NCI-H1436 (cell line): ENCODE measurements around the gene SCO2.

ENCODE experiments used
- DNase-seq: peaks from one replicate; lab custom pipeline; 2025; lab: John Stamatoyannopoulos, UW

The SCO2 gene

DNA sequence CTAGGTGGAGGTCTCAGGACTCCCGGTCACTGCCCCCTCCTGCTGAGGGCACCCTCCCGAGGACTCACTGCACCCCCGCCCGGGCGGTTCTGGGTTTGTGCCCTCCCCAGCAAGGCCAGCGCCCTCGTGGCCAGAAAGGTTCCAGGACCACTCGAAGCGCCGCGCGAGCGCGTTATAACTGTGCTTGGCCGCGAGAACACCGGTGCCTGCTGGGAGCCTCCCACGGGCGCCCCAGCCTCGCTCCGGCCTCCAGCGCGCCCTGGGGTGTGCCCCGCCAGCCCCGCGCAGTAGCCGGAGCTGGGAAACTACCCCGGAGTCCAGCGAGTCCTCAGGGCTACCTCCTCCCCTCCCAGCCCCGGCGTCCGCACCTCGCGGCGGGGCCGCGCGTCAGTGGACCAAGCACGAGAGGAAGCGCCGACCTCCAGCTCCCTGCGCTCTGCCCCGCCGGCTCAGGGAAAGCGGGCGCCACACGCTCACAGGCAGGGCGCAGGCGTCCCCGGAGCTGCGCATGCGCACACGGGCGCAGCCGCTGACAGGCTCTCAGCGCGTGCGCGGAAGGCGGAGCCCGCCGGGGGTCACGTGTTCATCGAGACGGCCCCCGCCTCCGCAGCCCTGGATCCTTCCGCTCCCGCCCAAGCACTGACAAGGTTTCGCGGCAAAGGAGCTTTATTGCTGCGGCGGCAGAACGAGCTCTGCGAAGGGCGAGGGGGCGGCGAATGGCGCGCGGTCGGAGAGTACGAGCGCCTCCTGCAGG is at the start of gene SCO2:
TSS of gene SCO2 (minus strand) at position 495 of the 754 bp plus-strand sequence. CDS start 1,187 bp downstream, outside the sequence.
- DNase-seq = peak; percentile 96

DNA sequence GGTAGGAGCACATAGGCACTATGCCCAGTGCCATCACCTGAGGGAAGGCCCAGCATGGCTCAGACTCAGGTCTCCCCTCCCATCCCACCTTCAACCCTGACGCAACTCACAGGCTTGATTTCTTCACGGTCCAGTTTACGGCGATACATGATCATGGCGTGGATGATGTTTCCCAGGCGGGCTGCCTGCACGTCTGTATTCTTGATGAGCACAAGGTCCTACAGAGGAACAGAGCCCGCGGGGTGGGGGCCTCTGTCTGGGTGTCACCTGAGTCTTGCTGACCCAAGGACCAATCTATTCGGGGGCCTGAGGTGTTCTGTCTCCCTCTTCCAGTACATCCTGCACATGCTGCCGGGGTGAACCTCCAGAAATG is 49.0 kb upstream of the SCO2 start:
- no peak for DNase-seq

DNA sequence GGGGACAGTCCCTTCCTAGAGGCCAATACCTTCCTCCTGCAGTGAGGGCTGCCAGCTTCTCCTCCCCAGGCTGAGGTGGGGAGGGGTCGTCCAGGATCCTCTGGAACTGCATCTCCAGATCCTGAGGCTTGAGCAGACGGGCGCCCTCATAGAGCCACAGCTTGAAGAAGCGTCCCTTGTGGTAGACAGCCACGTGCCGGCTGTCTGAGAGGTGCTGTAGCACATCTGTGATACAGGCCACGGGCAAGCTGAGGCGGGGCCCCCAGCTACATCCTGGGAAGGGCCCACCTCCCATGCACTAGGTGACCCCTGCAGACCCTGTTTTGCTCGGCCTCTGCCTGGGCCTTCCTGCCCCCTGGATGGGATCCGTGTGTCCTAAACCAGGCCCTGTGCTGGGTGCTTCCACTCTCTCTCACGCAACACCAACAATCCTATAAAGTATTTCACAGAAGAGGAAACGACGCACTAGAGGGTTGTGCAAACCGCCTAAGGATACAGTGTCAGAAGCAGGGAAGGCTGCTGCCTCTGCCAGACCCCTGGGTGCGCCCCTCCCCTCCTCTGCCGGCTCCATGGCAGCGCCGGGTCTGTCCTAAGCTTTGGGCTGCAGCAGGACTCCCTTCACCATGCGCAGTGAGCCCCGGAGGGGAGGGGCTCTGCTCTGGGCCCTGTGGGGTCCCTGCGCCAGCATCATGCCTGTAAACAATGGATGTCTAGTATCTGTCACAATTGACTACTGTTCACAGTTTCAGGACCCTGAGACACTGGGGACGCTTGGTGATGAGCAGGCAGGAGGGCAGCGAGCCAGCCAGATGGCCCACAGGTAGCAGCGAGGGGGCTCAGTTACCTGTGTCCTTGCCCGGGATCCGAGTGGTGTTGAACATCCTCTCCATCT is 48.3 kb upstream of the SCO2 start:
- no peak for DNase-seq

DNA sequence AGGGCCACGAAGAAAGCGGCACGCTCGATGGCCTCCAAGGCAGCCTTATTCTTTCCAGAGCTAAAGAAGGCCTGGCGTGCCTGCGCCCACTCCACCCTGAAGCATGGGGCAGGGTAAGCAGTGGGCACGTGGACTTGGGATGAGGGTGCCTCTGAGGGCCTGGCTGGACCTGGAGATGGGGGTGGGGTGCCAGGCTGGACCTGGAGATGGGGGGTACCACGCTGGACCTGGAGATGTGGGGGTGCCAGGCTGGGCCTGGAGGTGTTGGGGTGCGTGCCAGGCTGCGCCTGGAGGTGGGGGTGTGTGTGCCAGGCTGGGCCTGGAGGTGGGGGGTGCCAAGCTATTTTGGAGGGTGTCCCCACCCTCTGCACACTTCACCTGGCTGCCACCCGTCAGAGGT is 47.6 kb upstream of the SCO2 start:
- no peak for DNase-seq

DNA sequence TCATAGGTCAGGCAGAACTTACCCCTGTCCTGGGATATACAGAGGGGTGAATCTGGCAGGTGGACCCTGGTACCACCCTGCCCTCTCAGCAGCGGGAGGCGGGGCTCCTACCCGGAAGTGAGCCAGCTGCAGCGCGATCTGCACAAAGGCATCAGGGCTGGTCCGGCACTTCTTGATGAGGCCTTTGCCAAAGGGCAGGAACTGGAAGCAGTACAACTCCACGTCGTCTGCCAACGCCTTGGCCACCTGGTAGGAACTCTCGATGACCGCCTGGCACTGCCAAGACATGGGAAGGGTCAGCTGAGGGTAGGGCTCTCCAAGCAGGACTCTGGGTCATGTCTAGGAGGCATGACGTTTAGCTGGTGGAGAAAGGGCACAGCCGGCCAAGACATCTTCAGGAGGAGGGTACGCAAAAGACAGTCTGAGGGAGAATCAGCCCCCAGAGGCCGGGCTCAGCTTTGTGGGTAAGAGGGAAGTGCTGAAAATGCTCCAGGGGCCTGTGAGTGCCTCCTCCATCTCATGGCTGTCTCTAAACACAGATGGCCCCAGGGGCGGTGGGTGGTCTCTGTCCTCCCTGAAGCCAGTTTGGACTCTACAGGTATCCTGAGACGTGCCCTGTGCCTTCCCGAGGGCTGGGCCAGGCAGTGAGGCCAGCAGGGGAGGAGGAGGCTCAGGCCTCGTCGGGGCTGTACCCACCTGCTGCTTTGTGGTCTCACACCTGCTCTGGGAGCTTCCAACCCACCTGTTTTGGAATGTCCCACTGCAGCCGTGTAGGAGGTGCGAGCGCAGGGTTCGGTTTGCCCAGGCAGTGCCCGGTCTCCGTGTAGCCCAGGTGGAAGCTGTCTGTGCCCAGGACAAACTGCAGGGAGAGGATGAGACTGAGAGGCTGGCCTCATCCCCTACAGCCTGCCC is 46.1 kb upstream of the SCO2 start:
- DNase-seq = no peak

DNA sequence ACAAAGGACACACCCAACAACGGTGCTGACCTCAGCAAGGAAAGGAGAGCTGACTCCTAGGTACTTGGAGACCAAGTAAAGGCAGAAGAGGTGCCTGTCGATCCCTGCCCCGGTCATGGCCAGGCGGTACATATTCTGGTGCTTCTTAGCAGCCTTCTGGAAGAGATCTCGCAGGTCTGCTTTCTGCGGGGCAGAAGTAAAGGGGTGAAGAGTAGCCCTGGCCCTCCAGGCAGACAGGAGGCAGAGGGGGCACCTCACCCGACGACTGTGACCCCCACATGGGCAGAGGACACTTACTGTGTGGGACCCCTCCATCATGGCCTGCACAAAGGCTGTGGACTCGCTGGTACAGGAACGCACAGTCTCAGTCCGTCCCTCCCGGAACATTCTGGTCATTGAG is 45.5 kb upstream of the SCO2 start:
- no peak for DNase-seq

GRCh38 chr22:50569896-50570535 is 44.6 kb upstream of the SCO2 start:
- no peak for DNase-seq

- DNase-seq = no peak
Measured at GRCh38 chr22:50569041-50569459, 43.7 kb upstream of the SCO2 start.

- no peak for DNase-seq
Measured at GRCh38 chr22:50568626-50569025, 43.2 kb upstream of the SCO2 start.

GRCh38 chr22:50567721-50568252 is 42.4 kb upstream of the SCO2 start:
- no peak for DNase-seq

DNA sequence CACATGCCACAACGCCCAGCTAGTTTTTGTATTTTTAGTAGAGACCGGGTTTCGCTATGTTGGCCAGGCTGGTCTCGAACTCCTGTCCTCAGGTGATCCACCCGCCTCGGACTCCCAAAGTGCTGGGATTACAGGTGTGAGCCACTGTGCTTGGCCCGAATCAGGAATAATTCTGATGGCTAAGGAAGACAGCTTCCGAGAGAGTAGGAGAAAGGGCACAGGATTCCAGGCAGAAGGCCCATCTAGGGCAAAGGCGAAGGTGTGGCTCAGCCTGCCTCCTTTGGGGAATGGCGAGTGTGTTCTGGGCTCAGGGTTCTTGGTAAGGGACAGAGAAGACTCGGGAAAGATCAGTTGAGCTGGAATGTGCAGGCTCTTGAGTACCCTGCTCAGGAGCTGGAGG is 38.9 kb upstream of the SCO2 start:
- no peak for DNase-seq

DNA sequence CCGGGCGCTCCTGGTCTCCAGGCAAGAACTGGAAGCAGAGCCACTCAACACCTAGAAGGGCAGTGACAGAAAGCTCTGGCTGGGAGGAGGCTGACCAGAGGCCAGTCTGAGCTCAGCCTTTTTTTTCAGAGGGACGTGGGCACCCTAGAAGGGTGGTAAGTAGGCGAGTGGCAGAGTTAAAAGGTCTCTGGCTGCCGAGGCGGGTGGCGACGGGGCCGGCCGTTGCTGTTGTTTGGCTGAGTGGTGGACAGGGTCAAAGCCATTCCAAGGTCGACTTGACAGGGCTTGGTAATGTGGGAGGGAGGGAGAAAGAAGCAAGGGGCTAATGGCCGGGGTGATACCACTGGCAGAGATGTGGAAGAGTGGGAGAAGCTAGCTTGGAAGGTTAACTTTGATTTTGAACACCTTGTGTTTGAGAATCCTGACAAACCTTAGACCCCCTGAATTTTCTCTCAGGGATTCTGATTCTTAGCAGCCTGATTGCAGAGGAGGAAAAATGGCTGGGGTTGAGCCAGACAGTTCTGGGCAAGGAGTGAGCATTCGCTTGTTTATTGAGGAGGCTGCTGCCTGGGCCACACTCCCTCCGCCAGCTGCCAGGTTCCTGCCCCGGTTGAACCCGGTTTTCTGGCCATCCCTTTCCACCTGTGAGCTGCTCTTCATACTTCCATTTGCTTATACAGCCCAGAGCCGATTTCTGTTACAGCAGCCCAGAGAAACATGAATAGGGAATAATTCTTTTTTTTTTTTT is 38.2 kb upstream of the SCO2 start:
- DNase-seq = no peak

DNA sequence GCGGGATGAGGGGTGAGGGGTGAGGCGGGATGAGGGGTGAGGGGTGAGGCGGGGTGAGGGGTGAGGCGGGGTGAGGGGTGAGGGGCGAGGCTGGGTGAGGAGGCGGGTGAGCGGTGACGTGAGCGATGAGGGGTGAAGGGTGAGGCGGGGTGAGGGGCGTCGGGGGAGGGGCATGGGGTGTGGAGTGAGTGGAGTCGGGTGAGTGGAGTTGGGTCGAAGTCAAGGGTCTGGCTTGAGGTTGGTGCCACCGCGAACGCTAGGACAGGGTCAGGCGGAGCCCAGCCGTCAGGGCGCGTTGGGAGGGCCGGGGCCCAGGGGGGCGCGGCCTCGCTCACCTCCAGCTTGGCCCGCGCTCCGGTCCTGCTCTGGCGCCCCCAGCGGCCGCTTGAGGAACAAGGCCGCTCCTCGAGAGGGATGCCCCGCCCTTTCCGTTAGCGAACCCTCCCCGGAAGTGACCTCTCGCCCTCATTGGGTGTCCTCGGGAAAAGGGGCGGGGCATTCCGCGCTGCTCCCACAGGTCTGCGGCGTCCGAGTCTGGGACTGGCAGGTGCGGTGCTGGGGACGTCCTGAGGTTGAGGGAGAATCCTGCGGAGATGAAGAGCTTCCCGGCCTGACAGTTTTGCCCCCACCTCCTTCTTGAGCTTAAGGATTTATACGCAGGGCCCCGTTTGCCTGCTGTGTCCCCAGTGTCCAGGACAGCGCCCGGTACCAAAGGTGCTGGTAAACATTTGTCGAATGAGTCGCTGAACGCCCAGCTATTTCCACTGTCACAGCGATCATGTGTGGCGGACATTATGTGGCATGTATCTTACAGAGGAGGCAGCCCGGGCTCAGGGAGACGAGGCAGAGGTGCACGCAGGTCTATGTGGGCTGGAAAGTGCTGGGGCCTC is 37.4 kb upstream of the SCO2 start, which contains the start of gene SYCE3:
TSS of gene SYCE3 (minus strand) at position 397 of the 890 bp plus-strand sequence. CDS start 6,514 bp downstream, outside the sequence.
- peak; percentile 97 for DNase-seq

DNA sequence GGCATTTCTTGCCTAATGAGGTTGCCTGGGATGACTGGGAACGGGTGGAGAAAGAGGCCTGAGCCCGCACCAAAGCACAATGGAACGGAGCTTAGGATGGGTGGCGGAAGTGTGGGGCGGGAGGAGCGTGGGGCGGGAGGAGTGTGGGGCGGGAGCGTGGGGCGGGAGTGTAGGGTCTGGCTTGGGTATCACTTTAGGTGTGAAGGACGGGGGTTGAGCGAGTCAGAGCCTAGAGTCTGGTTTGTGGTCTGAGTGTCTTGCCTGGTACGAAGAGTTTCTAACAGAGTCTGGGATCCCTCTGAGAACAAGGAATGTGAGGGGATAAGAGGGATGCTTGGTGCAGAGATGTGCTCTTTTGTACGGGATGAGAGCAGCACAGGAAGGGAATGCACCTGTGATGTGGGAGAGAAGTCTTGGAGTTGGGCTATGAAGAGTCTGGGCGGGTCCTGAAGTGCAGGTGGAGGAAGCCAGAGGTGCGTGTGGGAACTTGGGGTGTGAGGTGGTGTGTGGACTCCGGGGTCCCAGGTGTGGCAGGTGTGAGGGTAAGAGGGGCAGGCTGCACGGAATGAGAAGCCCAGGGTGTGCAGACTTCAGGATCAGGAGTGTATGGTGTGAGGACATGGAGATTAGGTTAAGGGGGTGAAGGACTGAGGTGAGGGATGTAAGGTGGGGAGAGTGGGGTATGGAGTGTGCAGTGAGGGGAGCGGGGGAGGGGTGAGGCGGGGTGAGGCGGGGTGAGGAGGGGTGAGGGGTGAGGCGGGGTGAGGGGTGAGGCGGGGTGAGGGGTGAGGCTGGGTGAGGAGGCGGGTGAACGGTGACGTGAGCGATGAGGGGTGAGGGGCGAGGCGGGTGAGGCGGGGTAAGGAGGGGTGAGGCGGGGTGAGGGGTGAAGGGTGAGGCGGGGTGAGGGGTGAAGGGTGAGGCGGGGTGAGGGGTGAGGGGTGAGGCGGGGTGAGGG is 36.3 kb upstream of the SCO2 start:
- DNase-seq = no peak

DNA sequence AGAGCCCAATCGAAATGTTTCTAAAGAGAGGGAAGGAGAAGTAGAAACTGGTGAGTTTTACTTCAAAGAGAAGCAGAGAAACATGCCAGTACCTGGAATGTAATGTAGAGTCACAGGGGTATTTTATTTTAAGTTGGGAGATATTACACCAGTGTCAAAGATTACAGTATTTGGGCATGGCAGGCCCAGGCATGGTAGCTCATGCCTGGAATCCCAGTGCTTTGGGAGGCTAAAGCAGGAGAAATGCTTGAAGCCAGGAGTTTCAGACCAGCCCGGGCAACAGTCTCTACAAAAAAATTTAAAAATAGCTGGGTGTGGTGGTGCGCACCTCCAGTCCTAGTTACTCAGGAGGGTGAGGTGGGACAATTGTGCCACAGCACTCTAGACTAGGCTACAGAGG is 34.6 kb upstream of the SCO2 start:
- no peak for DNase-seq

DNA sequence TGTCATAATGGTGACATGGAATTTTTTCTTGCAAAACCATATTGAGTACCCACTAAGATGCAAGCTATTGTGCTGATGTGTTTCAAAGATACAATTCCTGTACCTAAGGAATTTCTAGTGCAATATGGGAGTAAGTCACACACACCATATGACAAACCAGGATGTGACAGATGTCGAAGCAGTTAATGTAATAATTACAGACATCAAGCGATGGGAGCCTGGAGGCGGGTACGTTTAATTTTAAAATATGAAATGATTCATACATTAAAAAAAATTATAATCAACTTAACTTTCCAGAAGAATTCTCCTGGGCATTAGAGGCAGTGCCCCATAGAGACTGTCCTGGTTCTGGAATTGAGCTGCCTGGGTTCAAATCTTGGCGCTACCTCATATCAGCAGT is 31.3 kb upstream of the SCO2 start:
- DNase-seq = no peak

- no peak for DNase-seq
Measured at GRCh38 chr22:50553310-50553709, 27.9 kb upstream of the SCO2 start.

DNA sequence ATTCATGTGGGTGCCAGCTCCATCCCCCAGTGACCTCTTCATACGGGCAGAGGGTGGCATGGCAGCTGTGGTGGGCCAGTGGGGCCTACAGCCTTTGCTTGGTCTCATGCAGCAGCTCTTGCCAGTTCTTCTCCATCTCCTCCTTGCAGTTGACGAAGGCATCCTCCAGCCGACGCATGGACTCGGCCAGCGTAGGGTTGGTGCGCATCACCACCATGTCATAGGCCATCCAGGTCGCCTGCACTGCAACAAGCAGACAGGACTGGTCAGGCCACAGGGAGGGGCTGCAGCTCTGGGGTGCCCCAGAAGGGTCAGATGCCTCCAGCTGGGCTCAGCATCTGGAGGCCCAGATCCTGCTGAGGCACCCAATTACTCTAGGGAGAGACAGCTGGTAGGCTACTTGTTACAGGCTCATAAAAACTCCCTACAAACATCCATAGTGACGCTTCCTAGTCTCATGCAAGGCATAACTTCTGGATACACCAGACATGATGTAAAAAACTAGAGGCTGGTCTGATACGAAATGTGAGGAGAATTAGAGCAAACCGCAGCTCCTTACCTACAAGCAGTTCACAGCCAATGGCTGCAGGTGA is 25.9 kb upstream of the SCO2 start:
- DNase-seq = no peak
